Osteoblast (primary cell): ENCODE measurements around the gene SETD3. TPM values are rescaled to one million over a fixed set of nuclear protein-coding genes. Genes with fewer than 3 reads are reported as not detected.
A peak's percentile ranks its signal among the peaks of the same experiment; 100 is the strongest.

Source experiments
- DNase-seq: peaks from one replicate; pipeline ENCODE4 v3.0.0; 2011; ENCODE audit warnings: low spot score, mixed read lengths; ENCODE audit not compliant: insufficient read length; ENCODE audit errors: missing footprints
- H2AFZ ChIP-seq: 2 replicates; pipeline ENCODE4 v1.6.0; 2011; ENCODE audit warnings: mild to moderate bottlenecking, low read length
- H3K27ac ChIP-seq: 2 replicates; pipeline ENCODE4 v1.5.1; 2011; ENCODE audit warnings: mild to moderate bottlenecking, low read depth, low read length, moderate library complexity
- H3K27me3 ChIP-seq: 2 replicates; pipeline ENCODE4 v1.6.0; 2012; ENCODE audit warnings: mild to moderate bottlenecking, control low read depth, inconsistent platforms, low read length, moderate library complexity; ENCODE audit not compliant: insufficient read depth
- H3K36me3 ChIP-seq: 2 replicates; pipeline ENCODE4 v1.5.1; 2011; ENCODE audit warnings: mild to moderate bottlenecking, low read length, control low read depth, moderate library complexity; ENCODE audit not compliant: insufficient read depth
- H3K4me1 ChIP-seq: 2 replicates; pipeline ENCODE4 v1.5.1; 2011; ENCODE audit warnings: mild to moderate bottlenecking, low read length, control low read depth, moderate library complexity; ENCODE audit not compliant: insufficient read depth
- H3K4me2 ChIP-seq: 2 replicates; pipeline ENCODE4 v1.6.0; 2011; ENCODE audit warnings: mild to moderate bottlenecking, low read length; ENCODE audit not compliant: insufficient read depth
- H3K4me3 ChIP-seq: fragments of 200-600 bp; sonication (generic); 3 replicates; pipeline ENCODE4 v1.5.1; 2012; ENCODE audit warnings: mild to moderate bottlenecking, low read length, inconsistent platforms; ENCODE audit not compliant: insufficient read depth
- H3K79me2 ChIP-seq: 2 replicates; pipeline ENCODE4 v1.6.0; 2012; ENCODE audit warnings: mild to moderate bottlenecking, low read length, control low read depth, inconsistent platforms; ENCODE audit not compliant: insufficient read depth
- H3K9me3 ChIP-seq: 2 replicates; pipeline ENCODE4 v1.5.1; 2011; ENCODE audit warnings: low read depth, low read length, control low read depth
- H4K20me1 ChIP-seq: 2 replicates; pipeline ENCODE4 v1.6.0; 2012; ENCODE audit warnings: mild to moderate bottlenecking, low read length, control low read depth; ENCODE audit not compliant: insufficient read depth
- CTCF ChIP-seq: IDR thresholded peaks from 2 replicates; pipeline ENCODE4 v1.5.1; 2011; ENCODE audit warnings: mild to moderate bottlenecking, low read depth, low read length, moderate library complexity; ENCODE audit errors: extremely low read depth
- total RNA-seq: library from RNA; depleted of rRNA; stranded (reverse); fragments of >200 nt; gene quantifications from 2 replicates; pipeline ENCODE4 v1.2.3, GENCODE V29; 2012

SETD3 gene
- total RNA-seq, 1 donor = 65.1 TPM

- no peak overlapping the region for H2AFZ ChIP-seq
- no peaks in the 10 kb centered on the region for H3K27me3 ChIP-seq
- H3K27ac ChIP-seq = no peak overlapping the region
- no peak overlapping the region for H3K4me3 ChIP-seq
- peaks cover 99% of the 10 kb centered on the region for H3K79me2 ChIP-seq
- H3K4me2 ChIP-seq = peak overlapping the region; percentile 4
- peaks cover 55% of the 10 kb centered on the region for H4K20me1 ChIP-seq
- H3K4me1 ChIP-seq = peaks cover 8% of the 10 kb centered on the region
- peak; percentile 66 for DNase-seq
- H3K36me3 ChIP-seq = no peaks in the 10 kb centered on the region
- TF ChIP-seq CTCF = no peak
- H3K9me3 ChIP-seq = no peaks in the 10 kb centered on the region
Measured at GRCh38 chr14:99472937-99473336, 7.7 kb downstream of the SETD3 start.

DNA sequence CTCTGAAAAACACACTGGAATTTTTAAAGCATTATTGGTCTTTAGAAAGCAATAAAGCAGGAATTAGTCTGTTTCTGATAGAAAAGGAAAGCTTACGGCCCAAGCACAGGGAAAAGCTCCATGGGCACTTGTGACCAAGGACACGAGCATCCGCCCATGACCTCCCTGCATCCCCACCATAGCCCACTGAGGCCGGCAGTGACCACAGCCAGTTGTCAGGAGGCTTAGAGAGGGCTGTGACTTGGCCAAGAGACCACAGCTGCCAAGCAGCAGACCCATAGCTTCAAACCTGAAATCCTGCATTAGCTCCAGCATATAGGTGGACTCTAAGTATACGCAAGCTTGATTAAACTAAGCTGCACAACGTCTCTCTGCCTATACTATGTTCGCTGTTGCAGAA is 8.9 kb downstream of the SETD3 start:
- no peak overlapping the region for H3K4me3 ChIP-seq
- no peaks in the 10 kb centered on the region for H3K9me3 ChIP-seq
- no peaks in the 10 kb centered on the region for H3K27me3 ChIP-seq
- peaks cover 8% of the 10 kb centered on the region for H3K4me1 ChIP-seq
- H3K4me2 ChIP-seq = no peak overlapping the region
- TF ChIP-seq CTCF = no peak
- peaks cover 56% of the 10 kb centered on the region for H4K20me1 ChIP-seq
- no peak for DNase-seq
- no peak overlapping the region for H3K27ac ChIP-seq
- H3K79me2 ChIP-seq = peaks cover 98% of the 10 kb centered on the region
- H3K36me3 ChIP-seq = no peaks in the 10 kb centered on the region
- no peak overlapping the region for H2AFZ ChIP-seq

DNA sequence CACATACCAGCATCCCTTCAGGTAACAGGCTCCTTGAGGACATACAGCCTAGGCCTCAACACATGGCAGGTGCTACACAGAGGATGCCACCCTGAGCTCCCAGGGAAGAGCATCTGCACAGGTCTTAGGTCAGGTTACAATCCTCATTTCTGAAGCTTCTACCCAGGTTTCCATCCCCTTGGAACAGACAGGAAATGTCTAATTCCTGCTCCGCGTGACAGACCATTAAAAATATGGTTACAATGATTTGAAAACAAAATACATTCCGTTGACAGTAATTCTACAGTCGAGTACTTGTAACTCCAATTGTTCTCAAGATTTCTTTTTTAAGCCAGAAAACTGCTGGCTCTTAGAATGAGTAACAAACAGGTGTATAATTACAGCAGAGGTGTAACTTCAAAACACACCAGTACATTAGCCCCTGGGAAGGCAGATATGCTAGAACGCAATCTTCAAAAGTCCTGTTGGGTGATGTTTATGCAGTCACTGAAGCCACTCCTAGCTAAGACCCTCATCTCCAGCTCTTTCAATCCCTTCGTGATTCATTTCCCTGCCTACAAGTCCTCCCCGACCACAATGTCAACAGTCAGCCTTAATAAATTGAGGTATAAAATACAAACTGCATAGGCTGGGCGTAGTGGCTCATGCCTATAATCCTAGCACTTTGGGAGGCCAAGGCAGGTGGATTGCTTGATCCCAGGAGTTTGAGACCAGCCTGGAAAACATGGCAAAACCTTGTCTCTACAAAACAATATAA is 11.6 kb downstream of the SETD3 start:
- Histone ChIP-seq H3K4me3 (no peak overlapping the region), H3K4me2 (no peak overlapping the region), H4K20me1 (peaks cover 45% of the 10 kb centered on the region), H3K79me2 (peaks cover 86% of the 10 kb centered on the region), H2AFZ (no peak overlapping the region), H3K4me1 (peaks cover 8% of the 10 kb centered on the region), H3K9me3 (no peaks in the 10 kb centered on the region), H3K36me3 (peaks cover 3% of the 10 kb centered on the region), H3K27me3 (no peaks in the 10 kb centered on the region), H3K27ac (no peak overlapping the region)
- no peak for DNase-seq
- TF ChIP-seq CTCF = no peak

GRCh38 chr14:99468081-99468480 is 12.6 kb downstream of the SETD3 start:
- Histone ChIP-seq H3K4me1 (peaks cover 2% of the 10 kb centered on the region), H3K36me3 (peaks cover 10% of the 10 kb centered on the region), H3K4me3 (no peak overlapping the region), H3K4me2 (no peak overlapping the region), H3K9me3 (no peaks in the 10 kb centered on the region), H4K20me1 (peaks cover 38% of the 10 kb centered on the region), H2AFZ (no peak overlapping the region), H3K79me2 (peaks cover 76% of the 10 kb centered on the region), H3K27me3 (no peaks in the 10 kb centered on the region), H3K27ac (no peak overlapping the region)
- no peak for DNase-seq
- no peak for TF ChIP-seq CTCF
